HG03108 (cell line): ENCODE results near the gene ADAMTSL3.
"Not testable (repeated sequence)": the region's sequence is repeated elsewhere in the genome, so short reads cannot be mapped to it uniquely, and the experiment has no call there.

Experiments used
- ATAC-seq: cut with Tn5 transposase; IDR thresholded peaks from one replicate; pipeline ENCODE4 v1.9.1; 2021; ENCODE audit warnings: moderate library complexity; ENCODE audit not compliant: unreplicated experiment

ADAMTSL3 gene

DNA sequence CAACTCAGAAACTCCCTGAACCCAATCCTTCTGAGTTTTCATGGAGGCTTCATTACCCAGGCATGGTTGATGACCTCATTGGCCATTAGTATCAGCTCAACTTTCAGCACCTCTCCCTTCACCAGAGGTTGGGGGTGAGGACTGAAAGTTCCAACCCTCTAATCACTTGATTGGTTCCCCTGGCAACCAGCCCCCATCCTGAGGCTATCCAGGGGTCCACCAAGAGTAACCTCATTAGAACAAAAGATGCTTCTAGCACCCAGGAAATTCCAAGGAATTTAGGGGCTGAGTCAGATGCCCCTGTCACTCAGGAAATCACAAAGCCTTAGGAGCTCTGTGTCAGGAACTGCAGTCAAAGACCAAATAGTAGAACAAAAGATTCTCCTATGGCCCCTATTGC is 43.8 kb downstream of the ADAMTSL3 start:
- ATAC-seq, result no peak

DNA sequence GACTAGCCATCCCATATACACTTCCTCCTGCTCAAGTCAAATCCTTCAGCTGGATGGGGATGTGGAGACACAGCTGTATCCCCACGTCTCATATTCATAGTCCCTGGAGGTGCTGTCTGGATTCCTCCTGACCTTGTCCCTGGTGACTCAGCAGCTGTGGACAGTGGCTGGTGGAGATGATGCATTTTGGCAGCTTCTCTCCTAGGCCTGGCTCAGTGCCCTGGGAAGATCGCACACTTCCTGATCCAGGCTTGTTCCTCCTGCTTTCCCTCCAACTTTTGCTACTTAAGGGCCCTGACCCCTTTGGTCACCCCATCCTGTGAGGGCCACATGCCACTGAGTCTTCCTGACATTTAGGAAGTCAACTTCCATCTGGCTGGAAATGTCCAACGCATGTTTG is 44.4 kb downstream of the ADAMTSL3 start:
- no peak for ATAC-seq

DNA sequence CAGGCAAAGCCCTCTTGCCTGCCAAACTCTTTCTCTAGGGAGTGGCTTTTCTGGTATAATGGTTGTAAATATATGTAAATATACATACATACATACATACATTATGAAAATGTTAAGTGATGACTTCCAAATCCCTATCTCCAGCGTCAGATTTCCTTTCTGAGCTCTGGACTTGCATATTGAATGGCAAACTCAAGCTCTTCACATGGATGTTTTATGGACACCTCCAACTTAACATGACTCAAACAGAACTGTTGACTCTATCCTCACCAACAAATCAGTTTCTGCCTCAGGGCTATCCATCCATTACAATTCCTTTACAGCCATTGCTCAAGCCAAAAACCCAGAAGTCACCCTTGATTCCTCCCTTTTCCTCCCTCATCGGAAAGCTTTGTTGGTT is 45.1 kb downstream of the ADAMTSL3 start:
- no peak for ATAC-seq

DNA sequence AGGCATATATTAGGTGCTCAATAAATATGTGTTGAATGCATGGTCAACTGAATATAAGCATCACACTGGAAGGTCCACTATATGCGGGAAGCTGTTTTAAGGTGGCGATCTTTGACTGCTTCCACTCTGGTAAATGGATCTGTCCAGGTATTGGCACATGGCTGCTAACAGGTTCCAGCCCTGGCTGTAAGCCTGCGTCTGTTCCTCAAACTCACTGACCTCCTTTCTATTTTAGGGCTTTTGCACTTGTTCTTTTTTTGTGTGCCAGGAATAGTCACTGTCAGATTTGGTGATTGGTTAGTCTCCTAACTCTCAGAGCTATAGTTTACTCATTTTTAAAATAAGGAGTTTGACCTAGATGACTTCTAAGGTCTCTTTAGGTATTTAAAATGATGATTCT is 46.2 kb downstream of the ADAMTSL3 start:
- no peak for ATAC-seq

DNA sequence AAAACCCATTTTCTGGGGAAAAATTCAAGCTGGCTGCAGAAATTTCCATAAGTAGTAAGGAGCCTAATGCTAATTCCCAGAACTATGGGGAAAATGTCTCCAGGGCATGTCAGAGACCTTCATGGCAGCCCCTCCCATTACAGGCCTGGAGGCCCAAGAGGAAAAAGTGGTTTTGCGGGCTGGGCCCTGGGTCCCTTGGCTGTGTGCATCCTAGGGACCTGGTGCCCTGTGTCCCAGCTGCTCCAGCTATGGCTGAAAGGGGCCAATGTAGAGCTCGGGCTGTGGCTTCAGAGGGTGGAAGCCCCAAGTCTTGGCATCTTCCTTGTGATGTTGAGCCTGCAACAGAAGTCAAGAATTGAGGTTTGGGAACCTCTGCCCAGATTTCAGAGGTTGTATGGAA is 48.4 kb downstream of the ADAMTSL3 start:
- not testable (repeated sequence) for ATAC-seq

DNA sequence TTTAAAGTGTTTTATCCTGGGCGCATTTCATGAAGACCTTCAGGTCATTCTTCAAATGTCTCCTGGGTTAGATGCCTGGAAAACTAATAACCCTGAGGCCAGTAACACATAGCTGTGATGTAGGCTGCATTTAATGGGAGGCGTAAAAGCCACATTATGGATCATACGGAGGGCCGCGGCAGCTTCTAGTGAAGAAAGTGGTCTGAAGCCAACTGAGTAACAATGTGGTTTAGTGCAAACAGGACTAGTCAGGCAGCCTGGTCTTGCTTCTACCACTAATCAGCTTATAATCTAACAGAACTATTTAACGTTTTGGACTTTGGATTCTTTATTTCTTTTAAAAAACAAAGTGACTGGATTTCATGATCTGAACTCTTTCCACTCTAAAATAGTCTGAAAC is 54.4 kb downstream of the ADAMTSL3 start:
- no peak for ATAC-seq

DNA sequence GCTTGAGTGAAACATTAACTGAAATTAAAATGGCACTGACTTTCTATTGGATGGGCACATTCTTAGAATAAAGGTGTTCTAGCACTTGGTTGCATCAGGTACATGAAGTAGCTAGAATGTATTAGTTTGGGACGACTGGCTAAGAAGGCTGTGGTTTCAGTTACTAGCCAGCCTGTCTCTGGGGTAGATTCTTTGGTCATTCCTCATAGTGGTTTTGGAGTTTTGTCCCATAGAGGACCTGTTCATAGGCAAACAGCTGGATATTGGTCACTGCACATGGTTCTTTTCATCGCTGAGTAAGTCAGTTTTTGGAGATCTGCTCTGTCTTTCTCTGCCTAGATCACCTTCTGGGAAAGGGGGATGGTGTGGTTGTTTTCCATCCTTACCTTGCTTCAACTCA is 55.3 kb downstream of the ADAMTSL3 start:
- ATAC-seq, result no peak

DNA sequence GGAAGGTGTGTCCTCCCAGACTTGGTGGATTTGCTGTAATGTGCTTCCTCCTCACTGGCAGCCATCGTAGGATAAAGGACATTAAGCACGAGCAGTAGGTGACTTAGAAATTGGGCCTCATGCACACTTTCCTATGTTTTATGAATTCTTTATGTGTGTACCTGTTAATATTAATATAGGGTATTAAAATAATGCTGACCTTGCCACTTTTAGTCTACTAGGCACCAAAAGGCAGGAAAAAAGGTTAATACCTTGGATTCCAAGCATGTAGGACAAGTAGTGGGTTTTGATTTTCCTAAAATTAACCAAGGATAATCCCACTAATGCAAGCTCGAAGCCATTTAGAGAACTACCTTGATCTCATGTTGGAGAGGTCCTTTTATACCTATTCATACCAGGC is 55.9 kb downstream of the ADAMTSL3 start:
- ATAC-seq, result no peak

DNA sequence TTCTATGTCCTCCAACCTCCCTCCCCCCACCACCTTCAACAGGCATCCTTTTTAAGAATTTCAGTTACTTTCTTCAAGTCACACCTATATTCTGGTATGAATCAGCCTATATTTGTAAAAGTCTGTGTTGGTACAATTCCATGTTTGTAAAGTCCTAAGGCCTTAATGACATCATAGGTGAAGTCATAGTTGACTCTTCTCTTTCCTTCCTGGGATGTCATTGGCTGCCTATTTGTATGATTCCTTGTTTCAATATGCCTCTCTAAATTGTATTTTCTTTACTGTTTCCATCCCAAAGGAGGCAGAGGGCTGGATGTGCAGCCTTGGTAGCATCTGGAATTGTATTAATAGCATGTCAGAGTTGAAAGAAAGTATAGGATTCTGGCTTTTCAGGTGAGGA is 56.5 kb downstream of the ADAMTSL3 start:
- no peak for ATAC-seq

DNA sequence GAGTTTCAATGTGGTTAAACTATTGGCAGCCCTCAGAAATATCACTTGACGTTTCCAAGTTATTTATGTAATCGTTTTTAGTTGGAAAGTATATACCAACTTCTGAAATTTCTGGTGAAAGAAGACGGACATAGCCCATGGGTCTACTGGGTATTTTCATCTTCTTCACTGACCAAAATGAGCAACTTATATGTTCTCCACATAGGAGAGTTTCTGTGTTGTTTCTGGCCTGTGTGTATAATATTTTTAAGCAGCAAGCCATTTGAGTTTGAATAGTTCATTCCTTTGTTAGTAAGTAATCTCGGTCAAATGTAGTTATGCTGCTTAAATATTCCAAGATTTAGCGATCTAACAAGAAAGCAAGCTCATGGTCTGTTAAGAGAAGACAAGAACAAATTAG is 57.3 kb downstream of the ADAMTSL3 start:
- ATAC-seq, result no peak

DNA sequence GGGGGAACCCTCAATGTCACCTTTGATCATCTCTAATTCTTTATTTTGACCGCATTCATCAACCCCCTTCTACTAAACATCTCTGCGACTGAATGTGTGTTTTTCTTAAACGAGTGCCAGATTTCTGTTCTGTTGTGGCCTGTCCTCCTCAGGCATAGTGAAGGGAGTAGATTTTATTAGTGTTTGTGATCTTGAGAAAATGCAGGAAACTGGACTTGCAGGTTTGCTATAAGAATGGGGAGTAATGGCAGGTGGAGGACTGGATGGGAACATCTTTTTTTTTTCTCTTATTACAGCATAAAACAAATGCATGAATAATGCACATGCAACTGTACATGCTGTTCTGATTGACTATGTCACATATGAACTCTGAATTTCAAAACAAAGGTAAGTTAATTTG is 59.3 kb downstream of the ADAMTSL3 start:
- no peak for ATAC-seq

DNA sequence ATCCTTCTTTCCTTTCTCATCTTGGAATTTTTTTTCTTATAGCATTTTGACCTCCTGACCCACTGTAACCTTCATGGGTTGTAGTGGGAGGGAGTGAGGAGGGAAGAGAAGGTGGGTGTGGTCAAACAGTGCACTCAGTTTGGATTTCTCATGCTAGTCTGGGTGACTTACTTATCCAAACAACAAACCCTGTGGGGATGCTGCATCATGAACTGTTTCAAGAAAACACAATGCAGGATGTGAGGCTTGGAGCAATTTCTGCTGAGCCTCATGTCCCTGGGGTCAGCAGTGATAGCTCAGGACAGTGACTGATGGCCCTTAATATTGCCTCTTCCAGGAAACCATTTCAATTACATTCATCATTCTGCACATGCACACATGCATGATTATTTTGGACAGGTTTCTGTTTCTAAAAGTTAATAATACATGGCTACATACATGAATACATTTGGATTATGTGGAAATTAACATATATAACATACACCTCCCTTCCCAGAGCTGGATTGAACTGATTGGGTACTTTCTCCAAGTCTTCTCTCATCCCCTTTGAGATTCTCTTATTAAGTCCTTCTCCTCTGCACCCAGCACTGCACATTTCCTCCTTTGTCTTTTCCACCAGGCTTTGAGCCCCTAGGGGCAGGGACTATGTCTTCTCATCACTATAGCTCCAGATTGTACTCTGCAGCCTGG is 61.2 kb downstream of the ADAMTSL3 start:
- no peak for ATAC-seq

DNA sequence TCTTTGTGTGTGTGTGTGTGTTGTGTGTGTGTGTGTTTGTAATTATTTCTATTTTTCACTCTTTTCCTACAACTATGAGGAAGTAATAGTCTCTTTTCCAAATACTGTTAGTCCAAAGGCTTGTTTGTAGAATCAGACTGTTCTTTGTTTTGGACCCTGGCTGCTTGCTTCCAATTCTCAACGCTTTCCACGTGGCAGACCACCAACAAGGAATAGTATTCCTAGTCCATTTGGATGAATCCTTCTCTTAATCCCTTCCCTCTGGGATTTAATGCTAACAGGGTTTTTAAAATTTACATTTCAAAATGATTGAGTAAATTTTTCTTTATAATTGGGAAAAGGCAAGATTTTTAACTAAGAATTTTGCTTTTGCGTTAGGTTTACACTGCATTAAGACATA is 62.7 kb downstream of the ADAMTSL3 start:
- ATAC-seq, result no peak

DNA sequence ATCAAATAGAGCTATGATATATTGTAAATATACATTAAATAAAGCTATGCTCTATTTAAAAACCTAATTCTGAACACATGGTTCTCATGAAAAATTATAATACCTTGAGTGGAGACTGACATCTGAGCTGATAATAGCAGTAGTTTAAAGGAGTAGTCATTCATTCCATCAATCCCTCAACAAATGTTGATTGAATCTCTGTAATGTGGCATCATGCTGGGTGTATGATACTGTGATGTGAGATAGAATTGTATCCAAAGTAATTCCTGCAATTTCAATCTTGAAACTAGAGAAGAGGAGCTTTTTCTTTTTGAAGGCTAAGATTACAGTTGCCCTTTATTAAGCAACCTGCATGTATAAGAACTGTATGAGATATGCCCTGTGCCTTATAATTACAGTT is 63.1 kb downstream of the ADAMTSL3 start:
- no peak for ATAC-seq

DNA sequence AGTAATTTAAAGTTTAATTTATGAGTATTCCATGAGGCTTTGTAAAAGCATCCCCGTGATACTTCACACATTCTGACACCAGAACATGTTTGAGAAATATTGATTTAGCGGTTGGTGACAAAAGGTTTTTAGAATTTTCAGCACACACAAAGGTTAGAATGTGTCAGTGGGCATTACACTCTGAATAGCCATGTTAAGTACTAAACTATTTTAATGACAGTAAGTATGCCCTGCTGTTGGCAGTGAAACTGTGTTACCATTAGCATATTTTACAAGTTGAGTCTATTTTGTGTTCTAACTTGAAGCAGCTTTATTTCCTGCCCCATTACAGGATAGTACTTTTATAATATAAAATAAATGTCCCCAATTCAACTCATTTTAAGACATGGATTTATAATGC is 66.5 kb downstream of the ADAMTSL3 start:
- no peak for ATAC-seq

DNA sequence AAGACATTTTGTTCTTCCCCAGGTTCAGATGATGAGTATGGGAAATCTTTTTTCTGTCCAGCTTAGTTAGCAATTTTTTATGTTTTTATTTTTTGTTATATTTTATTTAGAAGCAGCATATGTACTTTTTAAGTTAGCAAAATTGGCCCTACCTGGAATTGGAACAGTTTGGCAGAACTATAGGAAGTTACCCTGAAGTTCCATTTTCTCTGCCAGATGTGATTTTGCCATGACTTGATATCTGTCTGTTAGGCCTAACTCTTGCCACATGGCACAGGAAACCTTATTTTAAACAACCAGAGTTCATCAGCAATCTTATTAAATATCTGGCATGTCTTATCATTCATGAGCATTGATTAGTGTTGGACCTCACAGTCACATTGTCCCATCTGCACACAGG is 67.1 kb downstream of the ADAMTSL3 start:
- ATAC-seq, result no peak

DNA sequence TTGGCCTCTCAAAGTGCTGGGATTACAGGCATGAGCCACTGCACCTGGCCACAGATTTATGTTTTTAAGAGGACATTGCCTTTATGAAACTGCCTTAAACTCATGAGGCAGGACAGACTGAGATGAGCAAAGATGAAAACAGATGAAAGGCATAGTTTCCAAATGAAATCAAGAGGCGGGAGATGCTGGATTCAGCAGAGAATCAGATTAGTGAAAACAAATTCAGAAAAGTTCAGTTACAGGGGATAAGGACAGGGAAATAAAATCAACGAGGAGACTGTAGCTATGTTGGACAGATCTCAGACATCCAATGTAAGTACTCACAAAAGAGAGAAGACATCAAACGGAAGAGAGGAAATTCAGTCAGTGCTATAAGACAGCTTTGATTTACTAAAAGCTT is 68.1 kb downstream of the ADAMTSL3 start:
- ATAC-seq, result no peak

DNA sequence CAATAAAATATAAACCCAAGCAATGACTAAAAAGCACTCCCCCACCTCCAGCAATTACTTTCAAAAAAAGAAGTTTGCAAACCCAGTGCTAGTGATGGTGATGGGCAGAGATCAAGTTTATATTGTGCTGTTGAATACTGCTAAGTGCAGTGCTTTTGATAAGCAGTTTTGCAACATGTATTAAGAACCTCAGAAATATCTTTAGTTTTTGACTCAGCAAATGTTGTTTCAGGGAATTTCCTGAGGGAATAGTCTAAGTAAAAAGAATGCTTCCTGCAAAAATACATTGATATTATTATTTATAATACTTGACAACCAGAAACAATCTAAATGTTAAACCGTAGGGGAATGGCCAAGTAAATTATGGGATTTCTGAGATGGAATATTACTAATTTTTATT is 69.3 kb downstream of the ADAMTSL3 start:
- ATAC-seq, result no peak

DNA sequence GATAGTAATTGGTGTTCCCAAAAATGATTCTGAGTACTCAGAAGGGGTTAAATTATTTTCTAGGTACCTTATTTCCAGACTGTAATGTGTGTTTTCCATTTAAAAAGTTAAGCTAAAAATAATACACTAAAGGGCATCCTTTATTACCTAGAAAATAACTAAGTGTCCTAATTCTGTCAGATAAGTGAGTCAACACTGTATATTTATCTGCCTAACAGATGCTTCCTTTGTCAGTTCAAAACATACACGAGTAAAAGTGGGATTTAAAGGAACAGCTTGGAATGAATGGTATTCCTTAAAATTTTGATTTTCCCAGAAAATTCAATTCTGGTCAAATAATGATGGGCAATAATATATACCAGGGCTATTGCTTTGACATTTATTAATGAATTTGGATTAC is 78.3 kb downstream of the ADAMTSL3 start:
- ATAC-seq, result no peak

DNA sequence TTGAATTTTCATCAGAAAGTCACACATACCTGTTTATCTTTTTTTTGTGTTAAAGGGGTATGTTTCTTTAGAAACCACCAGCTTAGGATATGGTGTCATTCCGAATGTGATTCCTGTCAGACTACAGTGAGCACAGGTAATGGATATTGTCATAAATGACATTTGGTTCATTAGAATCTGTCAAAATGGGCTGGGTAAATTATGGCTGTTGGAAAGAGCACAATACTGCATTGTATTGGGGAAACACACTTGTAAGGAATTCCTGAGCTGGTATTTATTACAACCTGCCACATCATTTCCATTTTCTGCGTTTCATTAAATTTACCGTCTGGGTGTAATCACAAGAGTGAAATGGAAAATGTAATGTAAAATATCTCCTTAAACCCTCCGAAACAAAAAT is 78.8 kb downstream of the ADAMTSL3 start:
- no peak for ATAC-seq

DNA sequence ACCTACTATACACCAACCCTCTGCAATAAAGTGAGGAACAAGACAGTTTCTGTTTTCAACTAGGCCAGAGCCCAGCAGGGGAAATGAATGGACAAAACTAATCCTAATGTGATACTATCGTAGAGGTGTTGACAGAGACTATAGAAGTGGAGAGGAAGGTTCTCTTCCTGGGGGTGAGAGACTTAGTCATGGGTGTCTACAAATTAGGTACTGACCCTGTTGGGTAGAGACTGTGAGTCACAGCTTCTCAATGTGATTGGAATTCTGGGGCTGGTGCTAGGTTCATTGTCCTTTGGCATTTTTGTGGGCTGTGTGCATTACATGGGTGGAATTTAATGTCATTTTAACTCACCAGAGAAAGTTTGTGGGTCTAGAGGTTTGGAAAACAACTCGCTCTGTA is 79.3 kb downstream of the ADAMTSL3 start:
- ATAC-seq, result no peak

DNA sequence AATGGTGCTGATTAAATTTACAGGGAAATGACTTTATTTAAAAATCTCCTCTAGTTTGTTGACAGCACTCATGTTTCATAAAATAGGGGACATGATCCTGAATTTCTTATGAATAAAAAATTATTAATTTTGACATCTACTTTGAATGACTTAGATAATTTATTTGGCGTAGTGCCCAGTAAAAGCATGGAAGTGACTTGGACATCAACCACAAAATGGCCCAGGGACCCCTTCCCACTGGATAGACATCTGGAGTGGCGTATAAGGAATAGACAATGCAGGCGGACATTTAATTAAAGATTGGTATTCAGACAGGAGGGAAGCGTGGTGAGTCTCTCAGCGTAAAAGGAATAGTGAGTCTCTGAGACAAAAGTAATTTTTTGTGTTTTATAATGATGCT is 79.8 kb downstream of the ADAMTSL3 start:
- ATAC-seq, result no peak

DNA sequence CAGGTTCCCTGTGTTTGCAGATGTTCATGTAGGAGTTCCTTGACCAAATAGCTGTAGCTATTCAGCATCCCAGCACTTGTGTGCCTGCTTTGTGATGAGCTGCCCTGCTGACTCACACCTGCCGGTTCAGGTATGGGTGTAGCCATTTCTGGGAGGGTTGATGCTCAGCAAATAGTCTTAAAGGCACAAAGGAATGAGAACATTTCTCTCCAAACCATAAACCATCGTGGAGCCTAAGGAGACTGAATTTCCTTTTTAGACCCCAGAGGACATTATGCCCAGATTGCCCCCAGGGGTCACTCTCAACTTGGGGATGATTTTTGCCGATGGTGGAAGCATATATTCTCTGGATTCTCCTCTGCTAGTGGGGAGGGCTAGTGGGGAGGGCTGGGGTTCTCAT is 80.6 kb downstream of the ADAMTSL3 start:
- no peak for ATAC-seq

DNA sequence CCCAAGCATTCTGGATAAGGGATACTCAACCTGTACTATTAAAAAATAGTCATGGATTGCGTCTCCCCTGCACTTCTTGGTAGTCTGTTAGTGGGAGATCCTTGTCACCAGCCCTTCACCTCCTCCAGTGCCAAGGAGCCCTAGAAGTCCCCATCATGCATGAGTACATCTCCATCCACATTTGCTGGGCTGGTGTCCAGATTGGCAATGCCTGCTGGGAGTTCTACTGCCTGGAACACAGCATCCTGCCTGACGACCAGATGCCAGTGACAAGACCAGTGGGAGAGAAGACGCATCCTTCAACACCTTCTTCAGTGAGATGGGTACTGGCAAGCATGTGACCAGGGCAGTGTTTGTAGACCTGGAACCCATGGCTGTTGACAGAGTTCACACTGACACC is 85.7 kb downstream of the ADAMTSL3 start:
- ATAC-seq, result no peak
